Astrocyte (in vitro differentiated cells and primary cell): ENCODE results near the gene CBLN3.

Experiments used
- EZH2 ChIP-seq: IDR thresholded peaks from 2 replicates; pipeline ENCODE4 v1.6.1; 2012; ENCODE audit warnings: mild to moderate bottlenecking, low read length, inconsistent platforms; ENCODE audit not compliant: insufficient read depth
- TF ChIP-seq, protein P1 (sequence below): IDR thresholded peaks from 2 replicates; pipeline ENCODE4 v1.5.1; 2011; ENCODE audit warnings: low read depth, mild to moderate bottlenecking, inconsistent platforms, low read length, moderate library complexity; ENCODE audit not compliant: insufficient read depth

DNA sequence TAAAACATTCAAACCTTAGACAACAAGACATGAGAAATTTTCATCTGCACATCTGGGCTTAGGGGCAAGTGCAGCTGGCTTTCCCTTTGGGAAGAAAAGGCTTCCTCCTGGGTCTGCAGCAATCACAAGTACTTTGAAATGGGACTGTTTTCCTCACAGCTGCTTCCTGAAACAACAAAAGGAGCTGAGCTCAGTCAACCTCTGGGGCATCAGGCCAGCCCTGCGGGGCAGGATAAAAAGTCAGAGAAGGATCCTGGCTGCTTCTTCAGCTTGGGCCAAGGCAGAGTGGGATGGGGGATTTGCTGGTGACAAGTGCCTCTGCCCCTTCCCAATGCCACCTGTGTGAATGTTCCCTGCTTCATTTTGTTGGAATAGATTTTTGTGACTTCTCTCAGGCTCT is 29.3 kb upstream of the CBLN3 start:
- TF ChIP-seq, protein P1, sequence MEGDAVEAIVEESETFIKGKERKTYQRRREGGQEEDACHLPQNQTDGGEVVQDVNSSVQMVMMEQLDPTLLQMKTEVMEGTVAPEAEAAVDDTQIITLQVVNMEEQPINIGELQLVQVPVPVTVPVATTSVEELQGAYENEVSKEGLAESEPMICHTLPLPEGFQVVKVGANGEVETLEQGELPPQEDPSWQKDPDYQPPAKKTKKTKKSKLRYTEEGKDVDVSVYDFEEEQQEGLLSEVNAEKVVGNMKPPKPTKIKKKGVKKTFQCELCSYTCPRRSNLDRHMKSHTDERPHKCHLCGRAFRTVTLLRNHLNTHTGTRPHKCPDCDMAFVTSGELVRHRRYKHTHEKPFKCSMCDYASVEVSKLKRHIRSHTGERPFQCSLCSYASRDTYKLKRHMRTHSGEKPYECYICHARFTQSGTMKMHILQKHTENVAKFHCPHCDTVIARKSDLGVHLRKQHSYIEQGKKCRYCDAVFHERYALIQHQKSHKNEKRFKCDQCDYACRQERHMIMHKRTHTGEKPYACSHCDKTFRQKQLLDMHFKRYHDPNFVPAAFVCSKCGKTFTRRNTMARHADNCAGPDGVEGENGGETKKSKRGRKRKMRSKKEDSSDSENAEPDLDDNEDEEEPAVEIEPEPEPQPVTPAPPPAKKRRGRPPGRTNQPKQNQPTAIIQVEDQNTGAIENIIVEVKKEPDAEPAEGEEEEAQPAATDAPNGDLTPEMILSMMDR: no peak
- TF ChIP-seq EZH2: no peak
